Left hindlimb (tissue), 1 donor: Measurements from ENCODE around the gene CCNY.
"Not testable (repeated sequence)": the region's sequence is repeated elsewhere in the genome, so short reads cannot be mapped to it uniquely, and the experiment has no call there.

Source experiments
- DNase-seq: peaks from one replicate; pipeline ENCODE4 v3.0.0-alpha.2; 2018

Gene CCNY

GRCh38 chr10:35535136-35535535 lies 198.8 kb downstream of the CCNY start:
- DNase-seq, result no peak

- DNase-seq, result no peak
Measured at GRCh38 chr10:35536789-35537188, 200.5 kb downstream of the CCNY start.

GRCh38 chr10:35537925-35538324 lies 201.6 kb downstream of the CCNY start:
- not testable (repeated sequence) for DNase-seq

- DNase-seq, result no peak
Measured at GRCh38 chr10:35540296-35541164, 204.2 kb downstream of the CCNY start.

GRCh38 chr10:35541720-35542119 lies 205.4 kb downstream of the CCNY start:
- DNase-seq, result no peak

- DNase-seq, result no peak
Measured at GRCh38 chr10:35542303-35542702, 206.0 kb downstream of the CCNY start.

GRCh38 chr10:35545079-35545657 lies 208.9 kb downstream of the CCNY start:
- no peak for DNase-seq

GRCh38 chr10:35545878-35546590 lies 209.7 kb downstream of the CCNY start:
- DNase-seq, result no peak

GRCh38 chr10:35546824-35547225 lies 210.5 kb downstream of the CCNY start:
- no peak for DNase-seq

GRCh38 chr10:35552650-35553342 lies 216.5 kb downstream of the CCNY start:
- no peak for DNase-seq

- DNase-seq, result no peak
Measured at GRCh38 chr10:35554036-35554435, 217.7 kb downstream of the CCNY start.

- no peak for DNase-seq
Measured at GRCh38 chr10:35554461-35555056, 218.2 kb downstream of the CCNY start.

- no peak for DNase-seq
Measured at GRCh38 chr10:35555962-35556930, 219.9 kb downstream of the CCNY start.

GRCh38 chr10:35558276-35558675 lies 222.0 kb downstream of the CCNY start:
- DNase-seq, result no peak

- no peak for DNase-seq
Measured at GRCh38 chr10:35559416-35559815, 223.1 kb downstream of the CCNY start.

GRCh38 chr10:35561715-35562114 lies 225.4 kb downstream of the CCNY start:
- no peak for DNase-seq

GRCh38 chr10:35562427-35562826 lies 226.1 kb downstream of the CCNY start:
- no peak for DNase-seq

GRCh38 chr10:35563261-35563891 lies 227.1 kb downstream of the CCNY start:
- no peak for DNase-seq

GRCh38 chr10:35564341-35564968 lies 228.1 kb downstream of the CCNY start:
- peak; percentile 53 for DNase-seq

- no peak for DNase-seq
Measured at GRCh38 chr10:35565602-35566081, 229.3 kb downstream of the CCNY start.
